Placental pericyte (primary cell): ENCODE data around the gene MID2. TPM values are rescaled to one million over a fixed set of nuclear protein-coding genes. Genes with fewer than 3 reads are reported as not detected.

Experiments used
- small RNA-seq: library from RNA; depleted of rRNA; stranded (forward); fragments of <200 nt; gene quantifications from one replicate; pipeline ENCODE3, GENCODE V24; 2012; ENCODE audit warnings: low replicate concordance
- total RNA-seq: library from RNA; depleted of rRNA; stranded (reverse); fragments of >200 nt; gene quantifications from 2 replicates; pipeline ENCODE4 v1.2.3, GENCODE V29; 2012

MID2 gene
- 19.6 and 19.7 TPM in 2 replicates for total RNA-seq

DNA sequence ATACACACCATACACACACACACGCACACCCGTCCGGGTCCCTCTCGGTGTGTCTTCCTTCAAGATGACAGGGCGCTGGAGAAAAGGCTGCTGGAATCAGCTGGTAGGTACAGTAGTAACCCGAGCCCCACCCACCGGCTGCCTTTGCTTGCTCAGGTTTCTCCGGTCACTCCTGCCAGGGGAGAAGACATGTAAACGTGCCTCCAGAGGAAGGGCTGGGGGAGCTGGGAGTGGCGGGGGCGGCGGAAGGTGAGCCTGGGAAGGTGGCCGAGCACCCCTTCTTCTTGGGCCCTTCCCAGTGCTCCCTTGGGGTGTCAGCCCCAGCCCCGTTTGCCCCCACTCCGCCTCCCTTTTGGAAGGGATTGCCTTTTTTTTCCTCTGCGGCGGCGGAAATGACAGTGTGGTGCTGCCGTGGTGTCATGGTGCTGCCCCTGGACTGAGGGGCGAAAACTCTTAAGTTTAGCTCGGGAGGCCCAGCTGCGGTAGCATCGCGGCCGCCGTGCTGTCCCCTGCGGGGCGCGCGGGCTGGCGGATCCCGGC is at the start of gene MID2:
MID2 (plus strand) TSS at position 169 of the 540 bp plus-strand sequence. CDS start 561 bp downstream, outside the sequence.

DNA sequence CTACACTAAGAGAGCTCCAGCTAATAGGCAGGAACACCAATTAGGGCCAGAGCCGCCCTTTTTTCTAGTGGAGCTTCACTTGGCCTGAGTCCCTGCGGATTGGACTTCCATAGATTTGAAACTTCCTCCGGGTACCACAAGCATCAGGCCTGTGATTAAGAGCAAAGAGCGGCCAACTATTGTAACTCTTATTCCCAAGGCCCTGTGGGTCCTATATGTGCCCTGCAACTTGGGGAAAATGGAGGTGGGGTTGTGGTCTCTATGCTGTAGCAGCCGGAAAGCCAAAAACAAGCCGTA is 48.2 kb upstream of the MID2 start, which contains the start of gene NCBP2L:
NCBP2L (plus strand) TSS at position 198 of the 297 bp plus-strand sequence. CDS start 16,488 bp downstream, outside the sequence.

Small RNAs within 50 kb of the gene (small RNA-seq; reads per million reads assigned to genes)
- not detected for gene RF00019

Other genes starting within 250 kb of the MID2 start
- 29.3 and 39.5 TPM in 2 replicates for gene PRPS1, start 197.4 kb upstream of the MID2 start, total RNA-seq
- gene TSC22D3, start 50.1 kb upstream of the MID2 start, total RNA-seq: 14.5 and 36.5 TPM in 2 replicates
- gene NCBP2L, start 48.1 kb upstream of the MID2 start, total RNA-seq: not detected in 2 replicates
- not detected in 2 replicates for gene TEX13B, start 156.5 kb downstream of the MID2 start, total RNA-seq
- not detected in 2 replicates for gene VSIG1, start 219.2 kb downstream of the MID2 start, total RNA-seq